MCF 10A (cell line): ENCODE data around the gene XPO4. TPM values are rescaled to one million over a fixed set of nuclear protein-coding genes. Genes with fewer than 3 reads are reported as not detected.
"Not testable (repeated sequence)": the region's sequence is repeated elsewhere in the genome, so short reads cannot be mapped to it uniquely, and the experiment has no call there.

Source experiments
- Bru-seq: library from RNA; stranded (reverse); fragments of 400-500 nt; gene quantifications from one replicate; lab custom pipeline; 2021; lab: Mats Ljungman, UMichigan
- BruChase-seq, 2 experiments: library from RNA; stranded (reverse); fragments of 400-500 nt; gene quantifications; one replicate each; lab custom pipeline; 2021; lab: Mats Ljungman, UMichigan
- BruUV-seq: library from RNA; stranded (reverse); fragments of 400-500 nt; replicated peaks from 2 replicates; lab custom pipeline; 2021; lab: Mats Ljungman, UMichigan
- CTCF ChIA-PET: fragments of 300-600 bp; sonication (Branson Sonifier 250); formaldehyde crosslinking; extraction: SDS; loops from one replicate; lab custom pipeline; 2021; ENCODE audit warnings: antibody characterized with exemption, inconsistent platforms; lab: Yijun Ruan, JAX
- POLR2A ChIA-PET: fragments of 300-600, 350-650 bp; sonication (Branson Sonifier 250); formaldehyde crosslinking; extraction: SDS; loops from one replicate; lab custom pipeline; 2020; ENCODE audit warnings: antibody characterized with exemption, inconsistent platforms; lab: Yijun Ruan, JAX
- DNase-seq: peaks from one replicate; pipeline ENCODE4 v3.0.0-alpha.2; 2018; ENCODE audit not compliant: unreplicated experiment
- H3K27ac Mint-ChIP-seq: one replicate; pipeline ENCODE4 v1.8.0; 2022; ENCODE audit warnings: mild to moderate bottlenecking, low read depth, mixed read lengths; ENCODE audit not compliant: unreplicated experiment
- H3K27me3 Mint-ChIP-seq: one replicate; pipeline ENCODE4 v1.8.0; 2022; ENCODE audit warnings: mixed read lengths; ENCODE audit not compliant: insufficient read depth, unreplicated experiment
- H3K36me3 Mint-ChIP-seq: one replicate; pipeline ENCODE4 v1.8.0; 2022; ENCODE audit warnings: mild to moderate bottlenecking, moderate library complexity, mixed read lengths; ENCODE audit not compliant: insufficient read depth, unreplicated experiment
- H3K4me1 Mint-ChIP-seq: one replicate; pipeline ENCODE4 v1.8.0; 2022; ENCODE audit warnings: mixed read lengths; ENCODE audit not compliant: insufficient read depth, unreplicated experiment
- H3K4me3 Mint-ChIP-seq: one replicate; pipeline ENCODE4 v1.8.0; 2022; ENCODE audit warnings: mild to moderate bottlenecking, moderate library complexity, mixed read lengths; ENCODE audit not compliant: unreplicated experiment
- H3K9me3 Mint-ChIP-seq: one replicate; pipeline ENCODE4 v1.8.0; 2022; ENCODE audit warnings: mixed read lengths; ENCODE audit not compliant: unreplicated experiment
- CTCF ChIP-seq: fragments of 200-600 bp; IDR thresholded peaks from one replicate; pipeline ENCODE4 v1.8.0; 2022; ENCODE audit warnings: antibody characterized with exemption, mild to moderate bottlenecking; ENCODE audit not compliant: unreplicated experiment
- intact Hi-C: fragments of 100-400 bp; cut with micrococcal nuclease; formaldehyde crosslinking; loops from 2 replicates; pipeline ENCODE4 v1.14.1; 2022
- long read RNA-seq: library from polyadenylated mRNA; stranded (forward); transcript quantifications from one replicate; pipeline ENCODE4 v2.0.0, GENCODE V29; 2022
- total RNA-seq: library from RNA; stranded (reverse); gene quantifications from 2 replicates; pipeline ENCODE4 v1.2.3, GENCODE V29; 2022

The XPO4 gene
- 22.5 and 25.8 TPM in 2 replicates for total RNA-seq
- Bru-seq, nascent RNA: percentile 87 among the genes with signal in this experiment
- percentile 83 among the genes with signal in this experiment for BruChase-seq, experiment 1, labeled RNA remaining after a 6-hour chase
- BruChase-seq, experiment 2, labeled RNA remaining after a 2-hour chase: percentile 82 among the genes with signal in this experiment
- long read RNA-seq, full-length matches to known transcripts: 14 of 41 reads
- long read RNA-seq, partial matches to known transcripts: 7 of 41 reads
- long read RNA-seq, other reads (novel, unspliced or antisense): 20 of 41 reads

- intact Hi-C loops: no loop called here
- CTCF ChIA-PET: interaction anchor here (0.6 to 2.9 kb wide), 4 partner anchors 9 to 575 kb away, joined by 3 to 20 read pairs (median 4); no protein-coding TSS in a partner anchor
These were observed at the start of gene XPO4 for GRCh38 chr13:20902438-20903163. Gene XPO4 (minus strand): TSS chr13:20902746. CDS start chr13:20902738, 8 bp downstream.

GRCh38 chr13:20948001-20948400, 45.5 kb upstream of the XPO4 start:
- POLR2A ChIA-PET, H3K27ac Mint-ChIP-seq, H3K36me3 Mint-ChIP-seq, H3K4me3 Mint-ChIP-seq, H3K9me3 Mint-ChIP-seq, DNase-seq, intact Hi-C loops, BruUV-seq: not testable (repeated sequence)
- peaks cover 13% of the 10 kb centered on the region for H3K27me3 Mint-ChIP-seq
- peaks cover 13% of the 10 kb centered on the region for H3K4me1 Mint-ChIP-seq
- CTCF ChIA-PET: interaction anchor here (0.6 kb wide), 1 partner anchor 18 kb away, joined by 3 read pairs; no protein-coding TSS in a partner anchor

More at GRCh38 chr13:20902438-20903163, at the start of gene XPO4:
- Mint-ChIP-seq H3K36me3 (peaks cover 13% of the 10 kb centered on the region), H3K4me3 (peak within 1 kb of the TSS; percentile 94), H3K27me3 (no peaks in the 10 kb centered on the region), H3K27ac (peak within 1 kb of the TSS; percentile 94), H3K9me3 (no peaks in the 10 kb centered on the region), H3K4me1 (peaks cover 5% of the 10 kb centered on the region)
- TF ChIP-seq CTCF: no peak
- BruUV-seq: no TSS peak
- DNase-seq: peak; percentile 77
- POLR2A ChIA-PET: interaction anchor here (0.6 to 2.8 kb wide), 22 partner anchors 9 to 727 kb away, joined by 3 to 16 read pairs (median 6); partner anchors contain the start of genes EEF1AKMT1 and GJB2

GRCh38 chr13:20945952-20946383, 43.4 kb upstream of the XPO4 start:
- ChIA-PET POLR2A (interaction anchor here (0.9 kb wide), 1 partner anchor 513 kb away, joined by 3 read pairs; the partner anchor contains the start of gene ZDHHC20), CTCF (interaction anchor here (1.2 to 2.5 kb wide), 2 partner anchors 530 to 532 kb away, joined by 3 to 5 read pairs; no protein-coding TSS in a partner anchor)
- Mint-ChIP-seq H3K9me3 (no peaks in the 10 kb centered on the region), H3K27ac (no peak overlapping the region), H3K4me1 (peaks cover 13% of the 10 kb centered on the region), H3K36me3 (no peaks in the 10 kb centered on the region), H3K4me3 (no peak overlapping the region), H3K27me3 (peaks cover 13% of the 10 kb centered on the region)
- BruUV-seq: no TSS peak
- intact Hi-C loops: no loop called here
- DNase-seq: no peak
- no peak for TF ChIP-seq CTCF

GRCh38 chr13:20942938-20943559, 40.5 kb upstream of the XPO4 start:
- TF ChIP-seq CTCF: no peak
- peaks cover under 1% of the 10 kb centered on the region for H3K27me3 Mint-ChIP-seq
- H3K9me3 Mint-ChIP-seq: no peaks in the 10 kb centered on the region
- peak overlapping the region; percentile 74 for H3K27ac Mint-ChIP-seq
- BruUV-seq: no TSS peak
- peaks cover 12% of the 10 kb centered on the region for H3K4me1 Mint-ChIP-seq
- intact Hi-C loops: loop anchor here (1.0 to 5.0 kb wide), 6 partner anchors 118 to 1854 kb away; partner anchors contain the start of gene LATS2
- ChIA-PET POLR2A (interaction anchor here (0.9 to 1.5 kb wide), 9 partner anchors 51 to 535 kb away, joined by 3 to 6 read pairs (median 4); partner anchors contain the start of genes LATS2 and MRPL57), CTCF (interaction anchor here (0.6 to 3.4 kb wide), 24 partner anchors 8 to 547 kb away, joined by 3 to 27 read pairs (median 4); partner anchors contain the start of genes LATS2, MRPL57 and SKA3)
- H3K36me3 Mint-ChIP-seq: no peaks in the 10 kb centered on the region
- no peak for DNase-seq
- no peak overlapping the region for H3K4me3 Mint-ChIP-seq

- Mint-ChIP-seq H3K27ac (peak overlapping the region; percentile 63), H3K4me1 (peaks cover 12% of the 10 kb centered on the region)
- not testable (repeated sequence) for H3K36me3 Mint-ChIP-seq, H3K9me3 Mint-ChIP-seq, BruUV-seq, H3K4me3 Mint-ChIP-seq, DNase-seq, H3K27me3 Mint-ChIP-seq
- CTCF ChIA-PET: interaction anchor here (0.6 to 1.7 kb wide), 5 partner anchors 17 to 1796 kb away, joined by 3 to 4 read pairs (median 3); no protein-coding TSS in a partner anchor
- POLR2A ChIA-PET: interaction anchor here (1.0 to 1.4 kb wide), 2 partner anchors 38 to 236 kb away, joined by 4 to 8 read pairs; partner anchors contain the start of genes MRPL57, SKA3 and XPO4
- intact Hi-C loops: loop anchor here (5.0 kb wide), 1 partner anchor 1857 kb away; no protein-coding TSS in a partner anchor
These were observed 38.0 kb upstream of the XPO4 start for GRCh38 chr13:20940511-20940910.
